HEK293 (cell line): Measurements from ENCODE around the gene MDH2.

Experiments used
- CTCF ChIA-PET: fragments of 350-600 bp; formaldehyde crosslinking; extraction: SDS; loops from one replicate; lab custom pipeline; 2021; ENCODE audit warnings: antibody characterized with exemption; lab: Yijun Ruan, JAX
- POLR2A ChIA-PET: fragments of 300-600 bp; formaldehyde crosslinking; extraction: SDS; loops from one replicate; lab custom pipeline; 2020; ENCODE audit warnings: antibody characterized with exemption, inconsistent platforms; lab: Yijun Ruan, JAX
- H3K27ac ChIP-seq: fragments of 200-500 bp; sonication (Bioruptor generic); 2 replicates; pipeline ENCODE4 v1.5.1; 2014; ENCODE audit warnings: low read depth, low read length, control low read depth, inconsistent platforms; ENCODE audit errors: extremely low read depth
- H3K36me3 ChIP-seq, 2 experiments: fragments of 200-500 bp in 1 of 2; sonication (Bioruptor generic) in 1 of 2; 1 replicate in 1 of 2; 2 replicates in 1 of 2; pipeline ENCODE4 v1.5.1; 2014 to 2017; ENCODE audit warnings: inconsistent platforms in 2 of 2, low read length in 2 of 2; ENCODE audit not compliant: control insufficient read depth in 2 of 2, insufficient read depth in 1 of 2
- H3K4me1 ChIP-seq: fragments of 200-500 bp; sonication (Bioruptor generic); 2 replicates; pipeline ENCODE4 v1.5.1; 2014; ENCODE audit warnings: mild to moderate bottlenecking, low read length, inconsistent platforms; ENCODE audit not compliant: control insufficient read depth, insufficient read depth
- H3K4me3 ChIP-seq: 2 replicates; pipeline ENCODE4 v1.5.1; 2011; ENCODE audit warnings: low read depth, mild to moderate bottlenecking, control low read depth, low read length, moderate library complexity
- H3K9me3 ChIP-seq: fragments of 200-500 bp; sonication (Bioruptor generic); 2 replicates; pipeline ENCODE4 v1.5.1; 2014; ENCODE audit warnings: low read depth, low read length, inconsistent platforms; ENCODE audit not compliant: control insufficient read depth, insufficient read depth
- CTCF ChIP-seq: fragments of 450-650 bp; formaldehyde crosslinking; IDR thresholded peaks from 2 replicates; pipeline ENCODE4 v1.5.1; 2016; ENCODE audit warnings: missing biosample characterization, missing genetic modification characterization
- GLI2 ChIP-seq: fragments of 450-650 bp; formaldehyde crosslinking; IDR thresholded peaks from 2 replicates; pipeline ENCODE4; 2017; ENCODE audit warnings: missing biosample characterization, missing genetic modification characterization, low read depth, borderline replicate concordance
- GLIS1 ChIP-seq: fragments of 450-650 bp; formaldehyde crosslinking; IDR thresholded peaks from 2 replicates; pipeline ENCODE4 v1.5.1; 2016; ENCODE audit warnings: missing biosample characterization, missing genetic modification characterization
- PATZ1 ChIP-seq: fragments of 450-650 bp; formaldehyde crosslinking; IDR thresholded peaks from 2 replicates; pipeline ENCODE4 v1.5.1; 2016; ENCODE audit warnings: missing biosample characterization, missing genetic modification characterization
- SCRT1 ChIP-seq: fragments of 450-650 bp; formaldehyde crosslinking; IDR thresholded peaks from 2 replicates; pipeline ENCODE4 v1.5.1; 2016; ENCODE audit warnings: missing biosample characterization, missing genetic modification characterization, borderline replicate concordance
- SCRT2 ChIP-seq: fragments of 450-650 bp; formaldehyde crosslinking; IDR thresholded peaks from 2 replicates; pipeline ENCODE4 v1.5.1; 2016; ENCODE audit warnings: missing biosample characterization, missing genetic modification characterization
- ZIC2 ChIP-seq: fragments of 450-650 bp; formaldehyde crosslinking; IDR thresholded peaks from 2 replicates; pipeline ENCODE4 v1.5.1; 2016; ENCODE audit warnings: missing biosample characterization, missing genetic modification characterization
- ZNF157 ChIP-seq: fragments of 450-650 bp; formaldehyde crosslinking; IDR thresholded peaks from 2 replicates; pipeline ENCODE4 v1.5.1; 2016; ENCODE audit warnings: missing biosample characterization, missing genetic modification characterization
- ZNF391 ChIP-seq: fragments of 450-650 bp; formaldehyde crosslinking; IDR thresholded peaks from 2 replicates; pipeline ENCODE4 v1.5.1; 2016; ENCODE audit warnings: low read depth, missing biosample characterization, missing genetic modification characterization, borderline replicate concordance
- ZNF423 ChIP-seq: fragments of 450-650 bp; formaldehyde crosslinking; IDR thresholded peaks from 2 replicates; pipeline ENCODE4 v1.5.1; 2016; ENCODE audit warnings: missing biosample characterization, missing genetic modification characterization
- ZNF555 ChIP-seq: fragments of 450-650 bp; formaldehyde crosslinking; conservative IDR thresholded peaks from 2 replicates; pipeline ENCODE4 v1.5.1; 2017; ENCODE audit warnings: missing biosample characterization, mild to moderate bottlenecking, missing genetic modification characterization, inconsistent platforms
- ZNF571 ChIP-seq: fragments of 450-650 bp; formaldehyde crosslinking; IDR thresholded peaks from 2 replicates; pipeline ENCODE4 v1.5.0; 2017; ENCODE audit warnings: missing biosample characterization, missing genetic modification characterization
- ZNF654 ChIP-seq: fragments of 450-650 bp; formaldehyde crosslinking; IDR thresholded peaks from 2 replicates; pipeline ENCODE4 v1.5.1; 2016; ENCODE audit warnings: low read depth, missing biosample characterization, missing genetic modification characterization
- ZNF670 ChIP-seq: fragments of 450-650 bp; formaldehyde crosslinking; IDR thresholded peaks from 2 replicates; pipeline ENCODE4 v1.5.1; 2016; ENCODE audit warnings: missing biosample characterization, missing genetic modification characterization, low read depth
- ZNF76 ChIP-seq: fragments of 450-650 bp; formaldehyde crosslinking; IDR thresholded peaks from 2 replicates; pipeline ENCODE4; 2016; ENCODE audit warnings: low read depth, missing biosample characterization, missing genetic modification characterization, borderline replicate concordance
- ZNF843 ChIP-seq: fragments of 450-650 bp; formaldehyde crosslinking; IDR thresholded peaks from 2 replicates; pipeline ENCODE4 v1.5.1; 2016; ENCODE audit warnings: missing biosample characterization, missing genetic modification characterization
- TF ChIP-seq, protein P1 (sequence below): fragments of 450-650 bp; formaldehyde crosslinking; optimal IDR thresholded peaks from 2 replicates; pipeline ENCODE3; 2016; ENCODE audit warnings: missing biosample characterization, mild to moderate bottlenecking, missing genetic modification characterization

MDH2 gene

GRCh38 chr7:76020031-76020714, 27.7 kb upstream of the MDH2 start:
- TF ChIP-seq ZNF555 (tag by site-specific recombination) (no peak), CTCF (tag by site-specific recombination) (peak; percentile 69; the same call in 1 of the 2 replicates), SCRT2 (tag by site-specific recombination) (peak; percentile 76), GLIS1 (tag by site-specific recombination) (peak; percentile 30; the same call in 1 of the 2 replicates), ZIC2 (no peak), ZNF423 (tag by site-specific recombination) (peak; percentile 41; the same call in 1 of the 2 replicates), ZNF654 (peak; percentile 74), SCRT1 (tag by site-specific recombination) (peak; percentile 72; the same call in 1 of the 2 replicates)
- TF ChIP-seq, all 188 proteins: peak for 6
- ChIA-PET POLR2A (interaction anchor here (0.6 to 2.2 kb wide), 6 partner anchors 15 to 154 kb away, joined by 5 to 9 read pairs (median 6); partner anchors contain the start of genes MDH2, POR and STYXL1), CTCF (interaction anchor here (0.6 to 4.7 kb wide), 35 partner anchors 10 to 424 kb away, joined by 3 to 86 read pairs (median 4); partner anchors contain the start of genes MDH2 and STYXL1)
- no peak overlapping the region for H3K4me3 ChIP-seq
- H3K9me3 ChIP-seq = no peaks in the 10 kb centered on the region
- no peak overlapping the region for H3K27ac ChIP-seq
- H3K36me3 ChIP-seq = peaks cover 26 to 33% of the 10 kb centered on the region in 2 experiments; a peak in 2 of 3 replicates
- H3K4me1 ChIP-seq = no peaks in the 10 kb centered on the region

DNA sequence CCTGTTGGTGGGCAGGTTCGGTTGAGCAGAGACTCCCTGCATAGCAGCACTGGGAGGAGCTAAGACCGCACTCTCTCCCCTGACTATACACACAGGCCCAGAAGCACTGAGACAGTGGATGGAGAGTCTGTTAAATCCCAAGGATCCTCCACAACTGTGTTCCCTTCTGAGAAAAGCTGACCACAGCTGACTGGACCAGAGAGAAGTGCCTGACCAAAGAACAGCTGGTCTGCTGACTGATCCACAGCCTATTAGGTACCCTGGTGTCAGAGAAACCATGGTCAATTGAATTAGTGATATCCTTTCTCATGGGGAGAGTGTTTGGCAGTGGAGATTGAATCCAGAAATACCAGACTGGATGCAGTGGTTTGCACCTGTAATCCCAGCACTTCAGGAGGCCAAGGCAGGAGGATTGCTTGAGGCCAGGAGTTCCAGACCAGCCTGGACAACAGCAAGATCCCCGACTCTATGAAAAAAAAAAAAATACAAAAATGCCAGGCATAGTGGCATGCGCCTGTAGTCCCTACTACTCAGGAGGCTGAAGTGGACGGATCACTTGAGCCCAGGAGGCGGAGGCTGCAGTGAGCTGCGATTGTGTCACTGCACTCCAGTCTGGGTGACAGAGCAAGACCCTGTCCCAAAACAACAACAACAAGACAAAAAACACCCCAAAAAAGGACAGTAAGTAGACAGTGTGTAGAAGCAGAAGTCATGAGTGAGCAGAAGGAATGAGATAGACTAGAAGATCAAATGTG, 25.7 kb upstream of the MDH2 start:
- no peak for TF ChIP-seq GLI2 (tag by site-specific recombination)
- TF ChIP-seq ZNF157 (tag by site-specific recombination) = no peak
- TF ChIP-seq ZNF391 (tag by site-specific recombination) = no peak
- no peak for TF ChIP-seq ZNF670 (tag by site-specific recombination)
- no peak for TF ChIP-seq ZNF843 (tag by site-specific recombination)
- TF ChIP-seq PATZ1 = no peak
- TF ChIP-seq ZNF571 (tag by site-specific recombination) = no peak
- TF ChIP-seq ZNF76 (tag by site-specific recombination) = no peak
- TF ChIP-seq, protein P1, sequence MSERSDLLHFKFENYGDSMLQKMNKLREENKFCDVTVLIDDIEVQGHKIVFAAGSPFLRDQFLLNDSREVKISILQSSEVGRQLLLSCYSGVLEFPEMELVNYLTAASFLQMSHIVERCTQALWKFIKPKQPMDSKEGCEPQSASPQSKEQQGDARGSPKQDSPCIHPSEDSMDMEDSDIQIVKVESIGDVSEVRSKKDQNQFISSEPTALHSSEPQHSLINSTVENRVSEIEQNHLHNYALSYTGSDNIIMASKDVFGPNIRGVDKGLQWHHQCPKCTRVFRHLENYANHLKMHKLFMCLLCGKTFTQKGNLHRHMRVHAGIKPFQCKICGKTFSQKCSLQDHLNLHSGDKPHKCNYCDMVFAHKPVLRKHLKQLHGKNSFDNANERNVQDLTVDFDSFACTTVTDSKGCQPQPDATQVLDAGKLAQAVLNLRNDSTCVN (tag by site-specific recombination) = no peak
- H3K4me1 ChIP-seq = no peaks in the 10 kb centered on the region
- H3K4me3 ChIP-seq = no peak overlapping the region
- H3K36me3 ChIP-seq = peaks cover 23 to 31% of the 10 kb centered on the region in 2 experiments; a peak in 2 of 3 replicates
- ChIA-PET CTCF (interaction anchor here (0.6 to 2.9 kb wide), 9 partner anchors 9 to 259 kb away, joined by 3 to 23 read pairs (median 3); no protein-coding TSS in a partner anchor), POLR2A (no interaction called here)
- H3K9me3 ChIP-seq = no peaks in the 10 kb centered on the region
- no peak overlapping the region for H3K27ac ChIP-seq
